ENCODE data around the gene SEMA7A.
"Not testable (repeated sequence)": the region's sequence is repeated elsewhere in the genome, so short reads cannot be mapped to it uniquely, and the experiment has no call there.

SEMA7A gene, protein sequence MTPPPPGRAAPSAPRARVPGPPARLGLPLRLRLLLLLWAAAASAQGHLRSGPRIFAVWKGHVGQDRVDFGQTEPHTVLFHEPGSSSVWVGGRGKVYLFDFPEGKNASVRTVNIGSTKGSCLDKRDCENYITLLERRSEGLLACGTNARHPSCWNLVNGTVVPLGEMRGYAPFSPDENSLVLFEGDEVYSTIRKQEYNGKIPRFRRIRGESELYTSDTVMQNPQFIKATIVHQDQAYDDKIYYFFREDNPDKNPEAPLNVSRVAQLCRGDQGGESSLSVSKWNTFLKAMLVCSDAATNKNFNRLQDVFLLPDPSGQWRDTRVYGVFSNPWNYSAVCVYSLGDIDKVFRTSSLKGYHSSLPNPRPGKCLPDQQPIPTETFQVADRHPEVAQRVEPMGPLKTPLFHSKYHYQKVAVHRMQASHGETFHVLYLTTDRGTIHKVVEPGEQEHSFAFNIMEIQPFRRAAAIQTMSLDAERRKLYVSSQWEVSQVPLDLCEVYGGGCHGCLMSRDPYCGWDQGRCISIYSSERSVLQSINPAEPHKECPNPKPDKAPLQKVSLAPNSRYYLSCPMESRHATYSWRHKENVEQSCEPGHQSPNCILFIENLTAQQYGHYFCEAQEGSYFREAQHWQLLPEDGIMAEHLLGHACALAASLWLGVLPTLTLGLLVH

DNA sequence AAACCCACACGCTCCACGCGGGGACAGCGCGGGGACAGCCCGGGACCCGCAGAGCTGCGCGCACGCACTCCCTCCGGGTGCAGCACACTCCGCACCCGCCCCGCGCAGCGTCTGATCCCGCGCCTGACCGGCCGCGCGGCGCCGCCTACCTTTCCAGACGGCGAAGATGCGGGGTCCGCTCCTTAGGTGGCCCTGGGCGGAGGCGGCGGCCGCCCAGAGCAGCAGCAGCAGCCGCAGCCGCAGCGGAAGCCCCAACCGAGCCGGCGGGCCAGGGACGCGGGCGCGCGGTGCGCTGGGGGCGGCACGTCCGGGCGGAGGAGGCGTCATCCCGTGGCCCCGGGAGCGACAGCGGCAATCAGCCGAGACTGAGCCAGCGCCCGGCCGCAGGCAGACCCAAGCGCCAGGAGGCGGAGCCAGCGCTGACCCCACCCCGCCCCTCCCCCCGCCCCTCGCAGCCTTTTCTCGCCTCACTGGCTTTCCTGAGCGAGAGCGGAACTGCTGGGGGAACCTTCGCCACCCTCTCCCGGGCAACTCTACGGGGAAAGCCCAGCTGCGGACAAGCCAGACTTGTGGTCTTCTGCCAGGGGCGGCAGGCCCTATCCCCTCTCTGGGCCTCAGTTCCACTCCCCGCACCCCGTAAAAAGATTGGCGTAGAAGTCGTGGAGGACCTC is at the start of gene SEMA7A:
Gene SEMA7A, minus strand, starts transcription at position 367 of the 671 bp plus-strand sequence. Its CDS starts 40 bp downstream, at position 327.
- peak; percentile 78 for DNase-seq (ENCODE audit: low spot score)

DNA sequence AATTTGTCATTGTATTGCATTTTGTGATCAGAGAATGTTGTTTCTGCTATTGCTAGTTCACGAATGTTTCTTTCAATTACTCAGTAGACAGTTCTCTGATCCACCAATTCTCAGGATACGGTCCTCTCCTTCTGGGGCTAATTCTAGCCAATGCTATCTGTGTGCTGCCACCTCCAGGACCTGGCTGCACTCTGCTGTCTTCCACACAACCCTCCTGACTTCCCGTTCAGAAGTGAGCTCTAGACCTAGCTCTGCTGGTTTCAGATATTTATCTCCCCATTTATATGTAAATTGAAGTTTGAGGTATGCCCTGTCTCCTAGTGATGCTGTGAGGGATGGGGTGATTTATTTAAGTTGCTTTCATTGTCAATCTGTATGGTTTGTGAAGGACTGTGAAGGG is 48.9 kb upstream of the SEMA7A start:
- no peak for DNase-seq (ENCODE audit: low spot score)

DNA sequence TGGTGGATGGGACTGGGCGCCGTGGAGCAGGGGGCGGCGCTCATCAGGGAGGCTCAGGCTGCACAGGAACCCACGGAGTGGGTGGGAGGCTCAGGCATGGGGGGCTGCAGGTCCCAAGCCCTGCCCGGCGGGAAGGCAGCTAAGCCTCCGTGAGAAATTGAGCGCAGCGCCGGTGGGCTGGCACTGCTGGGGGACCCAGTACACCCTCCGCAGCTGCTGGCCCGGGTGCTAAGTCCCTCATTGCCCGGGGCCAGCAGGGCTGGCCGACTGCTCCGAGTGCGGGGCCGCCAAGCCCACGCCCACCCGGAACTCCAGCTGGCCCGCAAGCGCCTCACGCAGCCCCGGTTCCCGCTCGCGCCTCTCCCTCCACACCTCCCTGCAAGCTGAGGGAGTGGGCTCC is 46.6 kb upstream of the SEMA7A start:
- DNase-seq (ENCODE audit: low spot score) = not testable (repeated sequence)

DNA sequence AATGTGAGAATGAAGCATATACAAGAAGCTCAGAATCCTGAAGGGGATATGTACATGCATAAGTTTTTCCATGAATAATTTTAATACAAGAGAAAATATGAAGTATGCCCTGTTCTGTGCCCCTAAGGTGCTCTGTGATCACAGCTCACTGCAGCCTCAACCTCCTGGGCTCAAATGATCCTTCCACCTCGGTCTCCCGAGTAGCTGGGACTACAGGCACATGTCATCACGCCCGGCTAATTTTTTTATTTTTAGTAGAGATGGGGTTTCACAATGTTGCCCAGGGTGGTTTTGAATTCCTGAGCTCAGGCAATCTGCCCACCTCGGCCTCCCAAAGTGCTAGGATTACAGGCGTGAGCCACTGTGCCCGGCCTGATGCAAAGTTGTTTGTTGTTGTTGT is 37.9 kb upstream of the SEMA7A start:
- not testable (repeated sequence) for DNase-seq (ENCODE audit: low spot score)

DNA sequence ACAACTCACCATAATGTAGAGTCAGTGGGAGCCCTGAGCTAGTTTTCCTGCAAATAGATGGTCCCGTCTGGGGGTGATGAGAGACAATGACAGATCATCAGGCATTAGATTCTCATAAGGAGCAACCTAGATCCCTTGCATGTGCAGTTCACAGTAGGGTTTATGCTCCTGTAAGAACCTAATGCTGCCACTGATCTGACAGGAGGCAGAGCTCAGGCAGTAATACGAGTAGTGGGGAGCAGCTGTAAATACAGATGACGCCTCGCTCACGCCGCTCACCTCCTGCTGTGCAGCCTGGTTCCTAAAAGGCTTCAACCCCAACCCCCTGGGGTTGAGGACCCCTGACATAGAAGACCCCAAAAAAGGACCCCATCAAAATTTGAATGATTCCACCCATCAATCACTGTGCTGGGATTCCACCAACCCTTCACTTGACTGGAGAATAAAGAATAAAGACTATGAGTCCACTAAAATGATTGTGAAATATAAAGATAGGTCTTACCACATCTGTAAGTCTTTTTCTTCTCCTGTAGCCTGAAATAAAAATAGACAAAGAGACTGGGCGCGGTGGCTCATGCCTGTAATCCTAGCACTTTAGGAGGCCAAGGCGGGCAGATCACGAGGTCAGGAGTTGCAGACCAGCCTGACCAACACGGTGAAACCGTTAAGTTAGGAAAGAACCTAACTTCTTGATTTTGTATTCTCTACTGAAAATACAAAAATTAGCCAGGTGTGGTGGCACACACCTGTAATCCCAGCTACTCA is 37.1 kb upstream of the SEMA7A start:
- no peak for DNase-seq (ENCODE audit: low spot score)

DNA sequence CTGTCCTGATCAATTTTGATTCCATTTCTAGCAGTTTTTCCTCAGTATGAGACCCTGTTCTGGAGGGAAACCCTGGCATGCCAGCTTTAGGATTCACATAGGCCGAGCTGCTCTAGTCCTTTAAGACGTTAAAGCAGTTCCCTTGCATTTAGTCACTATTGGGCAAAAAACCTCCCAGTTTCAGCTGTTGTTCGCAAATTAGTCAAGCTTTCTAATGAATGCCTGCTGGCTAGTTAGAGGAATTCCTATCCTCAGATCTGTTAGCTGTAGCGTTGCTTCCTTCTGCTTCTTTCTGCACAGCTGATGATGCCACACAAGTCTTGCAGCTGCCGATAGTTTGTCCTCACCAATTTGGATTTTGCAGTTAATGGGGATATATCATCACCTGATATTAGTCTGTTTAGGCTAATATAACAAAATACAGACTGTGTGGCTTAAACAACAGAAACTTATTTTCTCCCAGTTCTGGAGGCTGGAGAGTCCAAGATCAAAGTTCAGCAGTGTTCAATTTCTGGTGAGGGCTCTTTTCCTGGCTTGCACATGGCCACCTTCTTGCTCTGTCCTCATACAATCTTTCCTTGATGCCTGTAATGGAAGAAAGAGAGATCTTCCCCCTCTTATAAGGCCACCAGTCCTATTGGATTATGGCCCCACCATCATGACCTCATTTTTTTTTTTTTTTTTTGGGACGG is 34.7 kb upstream of the SEMA7A start:
- DNase-seq (ENCODE audit: low spot score) = no peak

DNA sequence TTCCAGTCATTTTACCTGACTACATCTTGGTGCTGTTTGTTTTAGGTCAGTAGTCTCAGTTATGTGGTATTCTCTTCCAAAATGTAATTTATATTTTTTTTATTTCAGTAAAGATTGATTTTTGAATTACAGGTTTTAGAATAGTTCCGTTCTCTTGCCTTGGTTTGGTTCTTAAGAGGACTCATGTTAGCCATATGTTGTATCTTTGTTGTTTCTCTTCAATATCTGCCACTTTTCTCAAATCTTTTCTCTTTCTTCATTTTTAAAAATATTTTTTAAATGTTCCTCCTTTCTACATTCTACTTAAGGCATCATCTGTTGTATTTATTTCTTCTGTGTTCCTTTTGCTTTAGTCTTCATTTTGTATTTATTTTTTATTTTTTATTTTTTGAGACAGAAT is 32.8 kb upstream of the SEMA7A start:
- no peak for DNase-seq (ENCODE audit: low spot score)

DNA sequence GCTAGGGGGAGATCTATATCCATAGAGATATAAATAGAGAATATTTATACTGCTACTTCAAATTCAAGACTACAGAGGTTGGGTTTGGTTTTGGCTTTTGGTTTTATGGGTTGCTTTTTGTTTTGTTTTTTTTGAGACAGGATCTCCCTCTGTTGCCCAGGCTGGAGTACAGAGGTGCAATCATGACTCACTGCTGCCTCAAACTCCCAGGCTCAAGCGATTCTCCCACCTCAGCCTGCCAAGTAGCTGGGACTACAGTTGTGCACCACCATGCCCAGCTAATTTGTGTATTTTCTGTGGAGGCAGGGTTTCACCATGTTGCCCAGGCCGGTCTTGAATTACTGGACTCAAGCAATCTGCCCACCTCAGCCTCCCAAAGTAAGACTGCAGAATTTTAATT is 31.1 kb upstream of the SEMA7A start:
- no peak for DNase-seq (ENCODE audit: low spot score)

DNA sequence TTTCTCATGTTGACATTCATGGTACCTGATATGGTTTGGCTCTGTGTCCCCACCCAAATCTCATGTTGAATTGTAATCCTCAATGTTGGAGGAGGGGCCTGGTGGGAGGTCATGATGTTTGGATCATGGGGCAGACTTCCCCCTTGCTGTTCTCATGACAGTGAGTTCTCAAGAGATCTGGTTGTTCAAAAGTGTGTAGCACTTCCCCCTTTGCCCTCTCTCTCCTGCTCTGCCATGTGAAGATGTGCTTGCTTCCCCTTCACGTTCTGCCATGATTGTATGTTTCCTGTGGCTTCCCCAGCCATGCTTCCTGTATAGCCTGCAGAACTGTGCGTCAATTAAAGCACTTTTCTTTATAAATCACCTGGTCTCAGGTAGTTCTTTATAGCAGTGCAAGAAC is 30.5 kb upstream of the SEMA7A start:
- no peak for DNase-seq (ENCODE audit: low spot score)

DNA sequence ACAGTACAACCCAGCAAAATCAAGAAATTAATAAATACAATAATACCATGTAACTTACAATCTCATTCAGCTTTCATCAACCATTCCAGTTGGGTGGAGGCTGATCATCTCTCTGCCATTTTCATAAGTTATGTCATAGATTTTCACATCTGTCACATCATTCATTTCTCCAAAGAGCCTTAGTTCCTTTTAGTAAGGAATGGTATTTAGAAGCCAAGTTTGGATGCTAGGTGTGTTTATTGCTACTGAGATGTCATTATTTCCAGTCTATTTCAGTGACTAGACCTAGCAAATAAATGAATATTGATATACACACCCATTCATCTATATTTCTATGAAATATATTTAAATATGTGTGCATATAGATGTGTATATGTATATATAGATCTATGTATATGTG is 29.9 kb upstream of the SEMA7A start:
- DNase-seq (ENCODE audit: low spot score) = no peak

DNA sequence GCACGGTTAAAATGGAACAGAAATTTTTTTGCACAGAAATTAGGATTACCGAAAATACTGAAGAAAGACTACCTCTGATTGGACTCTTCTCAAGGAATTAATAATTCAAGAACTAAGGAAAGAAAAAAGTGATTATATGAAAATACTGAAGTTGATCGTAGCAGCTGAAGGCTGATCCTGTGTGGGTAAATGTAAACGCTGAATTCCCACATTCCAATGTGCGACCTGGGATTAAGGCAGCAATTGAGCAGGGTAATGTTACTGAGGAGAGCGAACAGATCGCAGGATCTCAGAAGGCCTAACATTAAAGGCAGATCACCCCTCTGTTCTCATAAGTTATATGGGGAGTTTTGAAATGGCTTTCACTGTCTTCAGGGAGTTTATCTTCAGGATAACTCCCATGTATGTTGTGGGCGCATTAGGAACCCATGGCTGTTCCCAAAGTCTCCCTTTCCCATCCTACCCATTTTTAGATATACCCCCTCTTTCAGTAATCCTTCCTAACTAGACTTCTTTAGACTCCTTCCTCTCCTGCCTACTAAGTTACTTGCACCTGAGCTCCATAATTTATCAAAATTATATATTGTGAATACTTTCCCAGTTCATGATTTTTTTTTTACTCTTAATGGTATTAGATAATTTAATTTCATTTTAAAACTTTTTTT is 28.2 kb upstream of the SEMA7A start:
- no peak for DNase-seq (ENCODE audit: low spot score)

DNA sequence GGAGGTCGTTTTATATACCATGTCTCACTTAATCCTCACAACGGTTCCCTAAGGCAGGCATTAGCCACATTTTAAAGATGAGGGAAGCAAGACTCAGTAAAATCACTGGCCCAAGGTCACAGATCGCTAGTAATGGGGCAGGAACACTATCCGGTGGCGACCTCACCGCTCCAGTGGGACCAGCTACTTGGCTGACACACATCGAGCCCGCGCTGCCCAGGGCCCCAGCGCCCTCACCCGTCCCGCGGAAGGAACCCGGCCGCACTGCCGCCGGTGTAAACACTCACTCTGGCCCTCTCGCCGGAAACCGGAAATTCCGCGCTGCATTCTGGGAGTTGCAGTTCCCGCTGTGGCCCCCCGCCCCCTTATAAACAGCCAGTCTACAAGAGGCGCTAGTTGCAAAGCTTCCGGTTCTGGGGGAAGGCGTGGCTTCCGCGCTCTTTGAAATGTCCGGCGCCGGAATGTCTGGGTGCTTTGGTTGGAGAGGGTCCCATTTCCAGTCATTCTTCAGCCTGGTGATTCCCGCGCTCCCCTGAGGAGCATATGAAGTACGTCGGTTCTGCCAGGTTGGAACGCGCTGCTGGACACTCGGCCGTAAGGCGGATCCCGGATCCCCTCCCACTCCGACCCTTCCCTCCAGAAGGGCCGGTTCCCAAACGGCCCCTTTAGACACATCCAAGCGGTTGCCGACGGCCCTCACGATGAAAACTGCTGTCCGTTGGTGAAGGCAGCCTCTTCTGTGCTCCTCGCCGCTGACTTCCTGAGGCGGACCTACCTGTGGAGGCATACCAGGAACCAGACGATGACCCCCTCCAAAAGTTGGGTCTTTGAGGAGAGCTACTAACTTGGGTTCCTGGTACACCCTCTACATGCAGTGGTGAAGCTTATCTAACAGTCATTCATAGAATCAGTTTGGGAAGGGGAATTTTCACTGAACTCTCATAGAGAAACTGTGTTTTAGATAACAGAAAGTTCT is 27.4 kb upstream of the SEMA7A start, which contains the start of gene UBL7:
Gene UBL7, minus strand, starts transcription at position 290 of the 976 bp plus-strand sequence. CDS start 2,293 bp downstream, outside the sequence.
- DNase-seq (ENCODE audit: low spot score) = peak; percentile 85

DNA sequence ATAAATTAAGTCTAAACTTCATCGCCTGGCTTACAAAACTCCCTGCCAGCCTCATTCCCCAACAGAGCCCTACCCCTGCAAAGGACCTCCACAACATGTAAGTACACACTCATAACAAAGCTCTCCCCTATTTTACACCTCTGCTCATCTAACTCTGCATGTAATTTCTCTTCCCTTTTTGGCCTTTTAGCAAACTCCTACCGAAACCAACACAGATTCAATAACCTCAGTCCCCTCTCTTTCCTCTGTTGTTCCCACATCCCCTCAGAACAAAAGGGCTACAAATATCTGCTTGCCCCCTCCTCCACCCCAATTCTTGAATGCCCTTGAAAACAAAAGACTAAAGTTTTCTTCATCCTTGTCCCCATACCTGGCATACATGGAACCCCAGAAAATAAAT is 26.5 kb upstream of the SEMA7A start:
- no peak for DNase-seq (ENCODE audit: low spot score)

DNA sequence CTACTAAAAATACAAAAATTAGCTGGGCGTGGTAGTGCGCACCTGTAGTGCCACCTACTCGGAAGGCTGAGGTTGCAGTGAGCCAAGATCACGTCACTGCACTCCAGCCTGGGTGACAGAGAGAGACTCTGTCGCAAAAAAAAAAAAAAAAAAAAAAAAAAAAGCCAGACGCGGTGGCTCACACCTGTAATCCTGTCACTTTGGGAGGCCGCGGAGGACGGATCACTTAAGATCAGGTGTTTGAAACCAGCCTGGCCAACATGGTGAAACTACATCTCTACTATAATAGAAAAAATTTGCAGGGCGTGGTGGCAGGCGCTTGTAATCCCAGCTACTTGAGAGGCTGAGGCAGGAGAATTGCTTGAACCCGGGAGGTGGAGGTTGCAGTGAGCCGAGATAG is 26.0 kb upstream of the SEMA7A start:
- DNase-seq (ENCODE audit: low spot score) = not testable (repeated sequence)

DNA sequence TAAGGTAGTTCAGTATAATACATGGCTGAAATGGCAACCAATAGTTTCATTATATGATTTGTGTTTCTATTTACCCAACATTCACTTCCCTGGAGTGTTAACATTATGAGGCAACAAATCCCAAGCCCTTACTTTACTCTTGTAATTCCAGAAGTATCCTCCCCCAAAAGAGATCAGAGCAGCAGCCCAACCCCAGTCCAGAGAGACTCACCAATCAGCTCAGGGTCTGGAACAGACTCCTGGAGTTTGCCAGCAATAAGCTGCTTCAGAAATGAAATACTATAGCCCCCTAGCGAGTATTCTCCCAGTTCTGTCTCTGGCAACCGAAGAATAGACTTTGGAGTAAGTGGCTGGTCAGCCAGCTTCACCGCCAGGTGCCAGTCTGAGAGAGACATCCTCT is 24.7 kb upstream of the SEMA7A start:
- DNase-seq (ENCODE audit: low spot score) = no peak

DNA sequence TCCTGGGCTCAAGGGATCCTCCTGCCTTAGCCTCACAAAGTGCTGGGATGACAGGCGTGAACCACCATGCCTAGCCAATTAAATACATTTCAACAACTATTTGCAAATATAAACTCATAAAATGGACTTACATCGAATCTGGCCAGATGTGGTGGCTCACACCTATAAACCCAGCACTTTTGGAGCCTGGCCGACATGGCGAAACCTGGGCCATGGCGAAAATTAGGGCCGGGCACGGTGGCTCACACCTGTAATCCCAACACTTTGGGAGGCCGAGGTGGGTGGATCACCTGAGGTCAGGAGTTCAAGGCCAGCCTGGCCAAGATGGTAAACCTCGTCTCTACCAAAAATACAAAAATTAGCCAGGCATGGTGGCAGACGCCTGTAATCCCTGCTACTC is 23.3 kb upstream of the SEMA7A start:
- DNase-seq (ENCODE audit: low spot score) = not testable (repeated sequence)

DNA sequence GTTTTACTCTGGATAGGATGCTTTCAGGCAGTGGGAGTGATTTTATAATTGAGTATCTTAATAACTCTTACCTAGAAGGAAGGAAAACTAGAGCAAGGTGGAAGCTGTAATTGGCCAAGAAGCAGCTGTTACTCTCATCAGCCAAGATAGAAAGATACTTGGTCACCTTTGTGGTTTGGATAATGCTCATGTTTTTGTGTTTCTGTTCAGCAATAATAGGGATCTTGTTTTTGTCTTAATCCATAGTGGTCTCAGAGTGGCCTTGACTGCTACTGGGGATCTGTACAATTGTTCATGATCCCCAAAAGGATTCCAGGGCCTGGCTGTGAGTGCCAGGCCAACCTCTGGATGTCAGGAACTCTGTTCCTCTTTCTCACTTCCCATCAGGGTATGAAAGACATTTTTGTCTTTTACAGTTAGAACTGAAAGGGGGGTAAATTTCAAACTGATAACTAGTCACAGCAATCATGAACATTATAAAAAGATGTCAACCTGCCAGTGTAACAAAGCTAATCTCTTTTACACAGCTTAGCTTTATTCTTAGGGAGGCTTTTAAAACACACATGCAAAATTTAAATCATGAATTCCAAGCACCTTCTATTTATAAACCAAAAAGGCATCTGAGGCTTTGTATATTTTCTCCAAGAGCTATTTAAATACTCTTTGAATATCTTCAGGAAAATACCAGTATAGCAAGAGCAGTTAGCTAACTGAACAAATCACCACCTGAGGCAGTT is 21.2 kb upstream of the SEMA7A start:
- DNase-seq (ENCODE audit: low spot score) = no peak

DNA sequence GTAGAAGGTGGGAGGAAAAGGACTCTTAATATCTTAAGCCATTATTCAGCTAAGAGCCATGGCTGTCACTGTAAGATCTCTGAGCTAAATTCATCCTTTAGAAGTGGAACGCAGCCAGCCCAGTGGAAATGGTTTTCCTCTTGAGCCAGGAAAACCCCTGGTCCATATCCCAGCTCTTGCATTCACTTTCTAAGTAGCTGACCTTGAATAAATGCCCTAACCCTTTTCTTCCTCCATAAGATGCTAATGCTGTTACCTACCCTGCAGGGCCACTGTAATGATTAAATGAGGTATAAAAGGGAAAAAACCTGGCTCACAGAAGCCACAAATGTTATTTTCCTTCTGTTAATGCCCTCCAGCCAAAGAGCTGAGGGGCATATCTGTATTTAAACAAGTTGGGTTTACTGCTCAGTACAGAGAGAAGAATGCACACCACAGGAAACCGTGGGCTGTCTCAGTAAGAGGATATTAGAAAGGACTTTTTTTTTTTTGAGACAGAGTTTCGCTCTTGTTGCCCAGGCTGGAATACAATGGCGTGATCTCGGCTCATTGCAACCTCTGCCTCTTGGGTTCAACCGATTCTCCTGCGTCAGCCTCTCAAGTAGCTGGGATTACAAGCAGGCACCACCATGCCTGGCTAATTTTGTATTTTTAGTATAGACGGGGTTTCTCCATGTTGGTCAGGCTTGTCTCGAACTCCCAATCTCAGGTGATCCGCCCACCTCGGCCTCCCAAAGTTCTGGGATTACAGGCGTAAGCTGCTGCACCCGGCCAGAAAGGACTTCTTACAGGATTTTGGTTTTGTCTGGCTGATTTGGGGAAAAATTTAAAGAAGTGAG is 20.4 kb upstream of the SEMA7A start:
- no peak for DNase-seq (ENCODE audit: low spot score)

Measured in COLO829 (cell line).